HG03558 (cell line): Measurements from ENCODE around the gene TBC1D4.
"Not testable (repeated sequence)": the region's sequence is repeated elsewhere in the genome, so short reads cannot be mapped to it uniquely, and the experiment has no call there.

ENCODE experiments used
- ATAC-seq: cut with Tn5 transposase; IDR thresholded peaks from one replicate; pipeline ENCODE4 v1.9.1; 2021; ENCODE audit warnings: moderate number of reproducible peaks; ENCODE audit not compliant: unreplicated experiment; ENCODE audit errors: extremely low read depth

Gene TBC1D4

DNA sequence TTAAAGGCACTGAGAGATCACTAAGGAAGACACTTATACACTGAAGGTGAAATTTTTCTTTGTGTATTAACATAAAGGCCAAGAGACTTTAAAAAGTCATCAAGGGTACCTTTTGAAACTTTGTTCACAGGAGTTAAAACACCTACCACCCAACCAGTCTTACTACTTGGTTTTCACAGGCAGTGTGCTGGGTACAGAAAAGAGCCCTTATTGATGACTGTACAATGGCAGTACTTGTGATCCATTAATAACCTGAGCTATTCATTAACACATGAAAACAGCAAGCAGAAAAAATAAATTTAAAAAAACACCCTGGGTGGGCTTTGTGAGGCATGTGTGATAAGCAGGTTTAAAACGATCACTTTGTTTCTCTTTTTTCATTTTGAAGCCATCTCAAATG lies 148.9 kb downstream of the TBC1D4 start:
- ATAC-seq = no peak

DNA sequence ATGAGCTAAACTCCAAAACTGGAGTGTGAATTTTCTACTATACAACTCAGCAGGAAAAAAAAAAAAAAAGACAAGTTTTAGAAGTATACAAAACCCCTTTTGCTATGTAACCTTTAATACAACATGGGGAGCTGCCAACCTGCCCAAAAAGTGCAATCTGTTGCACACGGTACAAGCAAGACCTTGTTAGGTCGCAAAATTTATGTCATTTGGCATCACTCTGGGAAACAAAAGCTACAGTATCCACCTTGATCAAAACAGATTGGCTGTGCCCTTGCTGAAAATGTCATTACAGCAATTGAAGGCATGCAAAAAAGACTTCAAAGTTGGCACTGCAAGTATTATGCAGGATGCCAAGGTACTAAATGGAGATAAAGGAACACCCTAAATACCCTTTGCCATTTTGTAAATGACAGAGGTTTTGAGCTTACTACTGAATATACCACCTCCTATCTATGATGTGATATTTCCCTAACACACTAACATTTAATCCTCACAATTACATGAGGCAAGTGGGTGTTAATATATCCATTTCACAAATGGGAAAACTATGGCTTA lies 150.1 kb downstream of the TBC1D4 start:
- ATAC-seq = no peak

DNA sequence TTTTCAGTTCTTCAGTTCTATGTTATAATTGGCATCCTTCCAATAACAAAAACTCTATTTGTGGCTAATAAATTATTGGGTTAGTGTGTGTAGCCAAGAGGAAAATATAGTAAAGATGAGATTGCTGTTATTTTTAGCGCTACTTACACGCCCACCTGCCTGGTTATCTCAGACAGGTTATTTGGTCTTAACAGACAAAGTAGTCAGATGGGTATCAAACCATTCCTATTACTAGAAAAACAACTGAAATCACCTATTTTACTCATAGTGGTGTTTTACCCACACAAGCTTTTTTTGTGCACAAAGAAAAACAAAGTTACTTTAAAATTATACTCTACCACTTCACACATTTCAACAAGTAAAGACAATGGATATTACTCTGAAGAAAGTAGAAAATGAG lies 151.2 kb downstream of the TBC1D4 start:
- no peak for ATAC-seq

DNA sequence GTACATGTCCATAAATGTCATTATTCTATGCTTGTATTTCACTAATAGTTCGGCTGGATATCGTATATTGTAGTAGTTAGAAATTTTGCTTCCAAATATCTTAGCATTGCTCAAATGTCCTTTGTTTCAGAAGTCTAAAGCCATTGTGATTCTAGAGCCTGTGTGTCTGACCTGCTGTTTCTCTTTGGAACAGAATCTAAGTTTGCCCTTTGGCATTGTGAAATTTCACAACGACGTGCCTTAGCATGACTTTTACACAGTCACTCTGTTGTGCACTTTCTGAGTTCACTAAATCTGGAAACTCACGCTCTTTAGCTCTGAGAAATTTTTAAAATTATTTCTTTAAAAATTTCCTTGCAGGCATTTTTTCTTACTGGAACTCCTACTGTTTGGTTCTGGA lies 152.2 kb downstream of the TBC1D4 start:
- no peak for ATAC-seq

DNA sequence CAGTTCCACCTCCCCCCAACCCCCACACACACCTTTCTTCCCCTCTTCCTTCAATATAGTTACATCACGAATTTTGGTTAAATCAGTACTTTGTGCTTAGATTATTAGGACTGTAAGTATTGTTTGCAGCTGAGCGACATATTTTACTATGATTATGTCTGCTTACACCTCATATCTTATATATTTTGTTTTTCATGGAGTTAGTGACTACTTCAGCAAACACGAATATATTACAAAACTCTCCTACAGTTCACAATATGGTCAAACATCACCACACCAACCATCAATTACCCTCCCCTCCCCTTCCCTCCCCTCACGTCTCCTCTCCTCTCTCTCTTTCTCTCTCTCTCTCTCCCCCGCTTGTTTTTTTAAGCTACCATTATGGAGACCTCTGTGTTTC lies 152.9 kb downstream of the TBC1D4 start:
- no peak for ATAC-seq

DNA sequence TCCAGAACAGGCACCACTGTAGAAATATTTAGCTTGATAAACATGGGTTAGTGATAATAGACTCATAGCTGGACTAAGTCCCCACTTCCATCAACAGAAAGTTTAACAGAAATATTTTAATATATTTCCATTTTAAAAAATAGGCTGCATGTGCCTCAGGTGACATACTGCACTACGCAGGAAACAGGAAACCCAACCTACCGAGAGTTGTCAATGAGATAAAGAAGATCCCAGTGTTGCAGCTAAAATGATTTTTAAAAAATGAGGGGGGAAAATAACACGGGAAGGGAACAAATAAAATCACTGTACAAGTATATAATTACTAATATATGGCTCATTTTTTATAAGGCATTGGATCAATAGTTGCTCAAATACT lies 154.8 kb downstream of the TBC1D4 start:
- ATAC-seq = no peak

DNA sequence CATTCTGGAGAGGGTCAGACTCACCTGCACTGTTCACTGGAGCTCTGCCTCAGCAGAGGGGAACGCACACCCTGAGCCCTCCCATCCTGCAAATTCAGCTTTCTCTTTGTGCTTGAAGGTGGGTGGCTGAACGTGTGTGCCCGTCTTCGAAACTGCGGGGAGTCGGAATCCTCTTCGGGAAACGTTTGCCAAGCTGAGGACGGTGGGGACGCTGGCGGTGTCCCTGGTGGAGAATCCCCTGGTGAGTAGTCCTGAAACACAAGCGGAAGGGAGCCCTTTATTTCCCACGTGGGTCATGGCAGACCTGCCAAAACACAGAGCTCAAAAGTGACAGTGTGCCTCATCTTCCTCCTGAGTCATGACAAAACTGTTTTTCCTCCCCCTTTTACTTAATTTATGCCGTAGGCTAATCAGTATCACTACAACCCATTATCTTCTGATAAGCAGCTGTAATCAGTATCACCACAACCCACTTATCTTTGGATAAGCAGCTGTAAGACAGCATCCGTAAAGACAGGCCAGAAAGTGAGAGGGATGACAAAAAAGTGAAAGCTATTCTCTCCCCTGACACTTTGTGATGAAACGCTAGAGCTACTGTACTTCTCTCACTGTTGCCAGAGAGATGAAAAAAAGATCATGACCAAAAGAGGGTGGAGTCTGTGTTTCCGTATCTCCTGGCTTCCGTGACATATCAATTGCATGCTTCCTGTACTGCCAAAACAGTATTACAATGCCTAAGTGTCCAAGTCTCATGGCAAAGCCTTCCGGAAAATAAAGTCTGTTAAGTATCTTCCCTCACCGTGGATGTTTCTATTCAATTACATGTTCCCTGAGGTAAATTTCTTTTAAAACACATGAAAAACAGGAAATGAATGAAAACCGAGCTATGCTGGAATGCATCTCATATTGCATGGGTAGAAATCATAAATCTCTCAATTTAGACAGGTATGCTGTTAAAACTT lies 155.5 kb downstream of the TBC1D4 start:
- ATAC-seq = peak; percentile 94

DNA sequence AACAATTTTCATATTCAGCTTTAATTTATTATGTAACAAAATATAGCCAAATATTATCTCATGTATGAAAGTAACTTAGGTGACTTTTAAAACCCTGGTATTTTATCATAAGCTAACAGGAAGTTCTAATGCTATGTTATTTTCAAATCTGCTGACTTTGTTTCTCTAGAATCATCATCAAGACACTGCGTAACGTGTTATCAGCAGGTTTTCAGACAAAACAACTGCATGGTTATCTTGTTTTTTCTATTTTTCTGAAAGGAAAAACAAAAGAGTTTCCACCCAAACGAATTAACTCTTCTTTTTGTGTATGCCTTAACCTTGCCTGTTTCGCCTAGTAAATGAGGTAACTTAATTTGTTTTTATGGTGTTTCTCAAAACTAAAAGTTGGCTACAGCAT lies 156.3 kb downstream of the TBC1D4 start:
- ATAC-seq = no peak

DNA sequence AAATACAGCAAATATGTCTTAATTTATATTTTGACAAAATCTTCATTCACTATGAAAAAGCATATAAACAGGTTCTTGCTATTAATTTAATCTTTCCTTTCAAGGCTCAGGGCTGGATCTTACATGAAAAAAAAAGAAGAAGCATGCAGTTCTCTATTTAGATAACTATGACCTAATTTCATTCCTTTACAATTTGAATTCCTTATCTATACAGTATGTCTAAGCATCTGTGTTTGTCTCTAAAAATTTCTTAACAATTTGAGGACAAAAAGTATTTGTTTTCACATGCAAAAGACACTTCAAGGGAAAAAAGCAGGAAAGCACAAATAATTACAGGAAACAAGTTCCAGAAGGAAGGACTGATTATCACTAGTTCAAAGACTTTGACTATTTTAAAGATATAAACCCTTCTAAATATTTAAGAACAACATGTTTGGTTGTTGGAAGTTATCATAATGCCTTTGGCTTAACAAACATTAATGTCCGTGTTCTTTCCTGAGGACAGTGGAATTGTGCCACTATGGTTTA lies 157.5 kb downstream of the TBC1D4 start:
- ATAC-seq = no peak

DNA sequence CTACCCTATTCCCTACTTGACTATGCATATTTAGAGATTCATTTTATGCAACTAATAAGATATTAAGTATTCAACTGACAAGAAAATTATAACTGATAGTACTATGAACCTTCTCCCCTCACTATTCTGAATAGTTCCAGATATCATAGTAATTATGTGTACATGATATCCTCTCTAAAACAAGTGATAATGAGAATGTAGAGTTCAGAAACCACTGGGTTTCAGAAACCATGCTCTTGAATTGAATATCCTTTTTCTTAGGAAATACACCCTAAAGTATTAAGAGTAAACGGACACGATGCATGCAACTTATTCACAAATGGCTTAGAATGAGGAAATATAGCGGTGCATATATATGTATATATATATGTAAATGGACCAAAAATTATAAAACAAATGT lies 160.9 kb downstream of the TBC1D4 start:
- no peak for ATAC-seq

DNA sequence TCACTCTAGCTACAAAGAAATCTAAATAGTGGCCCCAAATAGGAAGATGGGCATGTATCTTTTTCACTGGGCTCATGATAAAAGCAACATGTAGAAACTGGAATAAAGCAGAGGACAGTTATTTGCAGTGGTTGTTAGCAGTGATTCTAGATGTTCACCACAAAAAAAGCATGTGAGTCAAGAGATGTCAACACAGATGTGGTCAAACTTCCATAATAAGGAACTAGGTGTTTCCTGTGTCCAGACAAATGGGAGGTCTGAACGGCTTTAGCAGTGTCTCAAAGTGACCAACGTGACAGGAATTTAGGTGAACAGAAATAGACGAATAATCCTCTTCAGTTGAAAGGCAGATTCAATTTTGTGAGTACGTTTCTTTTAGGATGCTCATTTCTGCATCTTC lies 162.7 kb downstream of the TBC1D4 start:
- no peak for ATAC-seq

DNA sequence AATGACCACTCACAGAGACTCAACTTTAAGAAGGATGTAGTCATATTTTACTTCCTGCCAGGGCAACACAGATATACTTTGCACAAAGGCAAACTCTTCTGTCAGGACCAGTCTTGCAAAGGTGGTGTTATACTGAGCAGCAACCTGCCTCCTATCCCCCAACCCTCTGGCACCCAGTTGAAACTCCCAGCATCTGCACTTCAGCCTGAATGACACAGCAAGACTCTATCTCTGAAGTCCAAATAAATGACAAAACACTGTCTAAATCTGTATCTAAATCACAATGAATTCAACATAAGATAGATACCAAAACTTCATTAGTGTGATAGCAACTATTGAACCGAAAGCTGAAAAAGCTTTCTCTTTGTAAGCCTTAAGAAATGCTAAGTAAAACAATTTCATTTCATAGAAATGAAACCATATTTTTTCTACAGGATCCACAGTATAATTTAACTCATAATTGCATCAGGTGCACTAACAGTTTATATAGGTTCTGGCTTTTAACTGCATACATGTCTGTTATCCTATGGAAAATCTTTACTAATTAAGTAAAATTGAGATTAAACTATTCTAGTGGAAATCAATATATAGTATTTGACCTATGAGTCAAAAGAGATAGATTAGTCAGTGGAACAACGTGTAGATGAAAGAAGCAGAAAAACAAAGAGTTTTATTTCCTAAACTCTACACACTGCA lies 163.7 kb downstream of the TBC1D4 start:
- no peak for ATAC-seq

DNA sequence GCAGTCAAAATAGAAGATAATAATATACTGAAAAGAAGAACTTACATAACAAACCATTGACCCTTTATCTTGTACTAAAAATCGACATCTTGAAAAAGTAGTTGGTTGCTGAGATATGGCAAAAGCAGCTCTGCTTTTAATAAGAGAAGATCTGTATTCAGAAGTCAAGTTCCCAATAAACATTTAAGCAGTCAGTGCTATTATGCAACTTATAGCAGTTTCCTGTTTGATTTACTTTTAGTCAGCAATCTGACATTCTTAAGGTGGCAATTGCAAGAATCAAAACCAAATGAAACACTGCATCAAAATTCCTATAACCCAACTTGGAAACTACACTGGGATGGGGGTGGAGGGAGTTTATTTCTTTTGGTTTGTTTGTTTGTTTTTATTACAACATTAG lies 165.5 kb downstream of the TBC1D4 start:
- ATAC-seq = no peak

DNA sequence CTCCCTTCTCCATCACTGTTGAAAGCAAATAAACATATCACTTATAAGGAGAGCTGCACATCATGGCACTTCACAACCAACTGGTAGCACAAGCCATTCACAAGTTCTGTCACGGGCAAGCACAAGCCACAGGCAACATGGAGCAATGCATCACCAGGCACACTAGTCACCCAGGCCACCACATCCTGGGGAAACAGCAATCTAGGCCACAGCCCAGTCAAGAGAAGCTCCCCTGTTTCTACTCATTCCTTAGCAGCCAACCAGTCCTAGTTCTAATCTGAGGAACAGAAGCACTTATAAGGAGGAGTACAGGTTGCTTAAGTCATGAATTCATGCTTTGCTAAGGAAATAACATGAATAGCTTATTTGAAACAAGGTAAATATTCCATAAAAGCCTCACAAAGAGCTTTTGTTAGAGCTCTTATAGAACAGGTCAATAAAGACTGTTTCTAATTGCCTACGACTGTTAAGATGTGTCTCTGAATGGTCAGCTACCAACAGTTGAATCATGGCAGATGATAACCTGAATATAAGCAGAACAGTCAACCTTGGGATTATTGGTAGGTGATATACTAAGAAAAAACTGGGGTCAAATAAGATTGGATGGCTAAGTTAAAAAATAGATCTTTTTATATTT lies 169.0 kb downstream of the TBC1D4 start:
- ATAC-seq = no peak

DNA sequence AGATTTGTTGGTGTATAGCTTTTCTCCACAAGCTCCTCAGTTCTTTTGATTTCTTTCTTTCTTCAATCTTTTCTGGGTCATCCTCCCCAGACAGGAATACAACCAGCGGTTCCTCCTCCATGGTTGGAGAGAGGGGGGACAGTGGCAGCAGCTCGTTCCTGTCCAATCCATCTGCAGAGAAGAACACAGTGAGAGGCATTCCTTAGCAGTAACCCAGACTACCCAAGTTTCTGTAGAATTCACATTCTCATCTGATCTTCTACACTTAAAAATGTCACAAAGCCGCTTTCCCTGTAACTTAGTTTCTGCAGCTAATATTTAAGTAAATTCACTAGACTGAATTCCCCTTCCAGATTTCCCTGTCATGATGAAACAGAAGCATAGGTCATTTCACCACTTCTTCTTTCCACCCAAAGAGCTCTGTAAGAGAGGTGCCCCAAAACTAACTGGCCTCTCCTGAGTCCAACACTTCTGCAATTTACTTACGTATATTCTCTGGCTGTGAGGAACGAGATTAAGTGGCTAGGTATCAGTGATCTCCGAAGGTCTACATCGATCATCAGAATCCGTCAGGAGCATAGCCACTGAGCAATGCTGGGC lies 171.9 kb downstream of the TBC1D4 start:
- ATAC-seq = no peak

DNA sequence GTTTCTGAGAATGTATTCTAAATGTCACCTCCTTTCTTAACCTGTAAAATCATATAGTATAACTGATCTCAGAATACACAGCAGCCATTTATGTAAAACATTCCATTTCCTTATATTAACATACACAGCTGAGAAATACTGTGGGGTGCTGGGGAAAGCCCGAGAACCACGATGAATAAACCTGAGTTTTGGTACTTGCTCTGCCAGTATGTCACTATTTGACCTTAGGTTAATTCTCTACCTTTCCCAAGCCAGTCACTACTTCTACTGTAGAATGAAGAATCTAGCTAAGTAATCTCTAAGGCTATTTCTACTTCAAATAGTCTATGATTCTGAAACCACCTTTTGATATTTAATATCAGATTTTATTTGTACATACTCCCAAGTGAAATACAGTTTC lies 173.7 kb downstream of the TBC1D4 start:
- ATAC-seq = no peak

DNA sequence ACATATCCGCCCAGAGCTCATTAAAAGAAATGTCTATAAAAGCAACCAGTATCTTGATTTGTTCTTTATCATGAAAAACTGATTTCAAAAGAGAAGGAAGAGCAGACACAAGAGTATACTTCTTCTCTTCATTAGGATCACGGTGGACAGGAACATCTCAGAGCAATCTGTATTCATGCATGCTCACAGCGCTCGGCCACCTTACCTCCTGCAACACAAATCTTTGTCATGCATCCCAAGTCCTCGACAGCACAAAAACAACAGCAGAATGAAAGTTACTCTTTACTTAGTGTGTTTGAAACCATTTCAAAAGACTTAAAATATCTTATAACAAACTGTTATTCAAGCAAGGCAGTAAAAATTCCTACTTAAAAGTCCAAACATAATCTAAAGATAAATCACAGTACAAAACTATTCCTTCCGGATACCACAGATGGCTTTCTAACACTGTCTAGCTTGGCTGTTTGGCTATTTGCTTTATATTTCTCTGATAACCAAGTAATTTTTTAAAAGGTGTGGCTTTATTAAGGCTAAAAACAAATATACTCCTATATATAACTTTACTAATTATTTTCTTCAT lies 174.5 kb downstream of the TBC1D4 start:
- ATAC-seq = no peak

DNA sequence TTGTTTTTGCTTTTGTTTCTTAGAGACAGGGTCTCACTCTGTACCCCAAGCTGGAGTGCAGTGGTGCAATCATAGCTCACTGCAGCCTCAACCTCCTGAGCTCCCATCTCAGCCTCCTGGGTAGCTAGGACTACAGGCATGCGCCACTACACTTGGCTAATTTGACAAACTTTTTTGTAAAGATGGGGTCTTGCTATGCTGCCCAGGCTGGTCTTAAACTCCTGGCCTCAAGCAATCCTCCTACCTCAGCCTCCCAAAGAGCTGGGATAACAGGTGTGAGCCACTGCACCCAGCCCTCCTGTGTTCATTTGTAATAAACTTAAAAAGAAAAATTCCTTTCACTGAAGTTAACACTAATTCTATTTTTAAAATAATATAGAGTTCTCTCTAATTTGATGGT lies 175.0 kb downstream of the TBC1D4 start:
- ATAC-seq = not testable (repeated sequence)

DNA sequence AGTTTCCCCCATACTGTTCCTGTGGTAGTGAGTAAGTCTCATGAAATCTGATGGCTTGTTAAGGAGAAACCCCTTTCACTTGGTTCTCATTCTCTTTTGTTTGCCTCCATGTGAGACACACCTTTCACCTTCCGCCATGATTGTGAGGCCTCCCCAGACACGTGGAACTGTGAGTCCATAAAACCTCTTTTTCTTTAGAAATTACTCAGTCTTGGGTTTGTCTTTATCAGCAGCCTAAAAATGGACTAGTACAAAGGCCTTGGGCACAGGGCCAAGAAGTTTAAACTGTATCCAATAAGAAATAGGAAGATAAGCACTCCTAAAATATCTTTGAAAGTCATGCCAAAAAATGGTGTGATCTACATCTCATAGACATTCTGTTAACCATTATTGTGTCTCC lies 176.9 kb downstream of the TBC1D4 start:
- no peak for ATAC-seq

DNA sequence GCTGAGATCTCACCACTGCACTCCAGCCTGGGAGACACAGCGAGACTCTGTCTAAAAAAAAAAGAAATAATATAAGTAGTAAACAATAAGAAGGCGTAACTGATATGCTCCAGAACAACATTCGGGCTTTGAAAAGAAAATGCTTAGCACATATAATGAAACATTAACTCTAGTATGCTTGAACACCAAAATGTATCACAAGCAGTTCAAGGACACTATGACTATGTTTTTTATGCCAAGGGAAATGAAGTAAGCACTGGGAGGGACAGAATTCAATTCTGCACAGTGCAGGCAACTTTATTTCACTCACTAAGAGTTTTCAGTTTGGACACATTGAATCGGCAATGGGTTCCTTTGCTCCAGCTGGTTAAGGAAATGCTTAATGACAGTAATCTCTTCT lies 178.7 kb downstream of the TBC1D4 start:
- ATAC-seq = no peak
